LNCaP clone FGC (cell line): ENCODE data around the gene GLCE.

Experiments
- DNase-seq: peaks from one replicate; pipeline ENCODE4 v3.0.0-alpha.2; 2011; ENCODE audit warnings: low read depth
- H3K4me3 ChIP-seq: 2 replicates; pipeline ENCODE4 v1.5.1; 2011; ENCODE audit warnings: mild to moderate bottlenecking, low read depth, low read length, control low read depth
- TF ChIP-seq, protein P1 (sequence below): IDR thresholded peaks from 2 replicates; pipeline ENCODE4 v1.5.1; 2012; ENCODE audit warnings: mild to moderate bottlenecking; ENCODE audit not compliant: control insufficient read depth, insufficient read depth; ENCODE audit errors: extremely low read depth

Gene GLCE

GRCh38 chr15:69127306-69127705 is 33.1 kb upstream of the GLCE start:
- TF ChIP-seq, protein P1, sequence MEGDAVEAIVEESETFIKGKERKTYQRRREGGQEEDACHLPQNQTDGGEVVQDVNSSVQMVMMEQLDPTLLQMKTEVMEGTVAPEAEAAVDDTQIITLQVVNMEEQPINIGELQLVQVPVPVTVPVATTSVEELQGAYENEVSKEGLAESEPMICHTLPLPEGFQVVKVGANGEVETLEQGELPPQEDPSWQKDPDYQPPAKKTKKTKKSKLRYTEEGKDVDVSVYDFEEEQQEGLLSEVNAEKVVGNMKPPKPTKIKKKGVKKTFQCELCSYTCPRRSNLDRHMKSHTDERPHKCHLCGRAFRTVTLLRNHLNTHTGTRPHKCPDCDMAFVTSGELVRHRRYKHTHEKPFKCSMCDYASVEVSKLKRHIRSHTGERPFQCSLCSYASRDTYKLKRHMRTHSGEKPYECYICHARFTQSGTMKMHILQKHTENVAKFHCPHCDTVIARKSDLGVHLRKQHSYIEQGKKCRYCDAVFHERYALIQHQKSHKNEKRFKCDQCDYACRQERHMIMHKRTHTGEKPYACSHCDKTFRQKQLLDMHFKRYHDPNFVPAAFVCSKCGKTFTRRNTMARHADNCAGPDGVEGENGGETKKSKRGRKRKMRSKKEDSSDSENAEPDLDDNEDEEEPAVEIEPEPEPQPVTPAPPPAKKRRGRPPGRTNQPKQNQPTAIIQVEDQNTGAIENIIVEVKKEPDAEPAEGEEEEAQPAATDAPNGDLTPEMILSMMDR: no peak
- H3K4me3 ChIP-seq: no peak overlapping the region
- no peak for DNase-seq

GRCh38 chr15:69128667-69129311 is 31.6 kb upstream of the GLCE start:
- no peak overlapping the region for H3K4me3 ChIP-seq
- peak; percentile 56 for DNase-seq
- TF ChIP-seq, protein P1: no peak

GRCh38 chr15:69131362-69132220 is 28.8 kb upstream of the GLCE start:
- TF ChIP-seq, protein P1: no peak
- no peak overlapping the region for H3K4me3 ChIP-seq
- no peak for DNase-seq

GRCh38 chr15:69132430-69132829 is 28.0 kb upstream of the GLCE start:
- TF ChIP-seq, protein P1: no peak
- no peak for DNase-seq
- no peak overlapping the region for H3K4me3 ChIP-seq

- TF ChIP-seq, protein P1: no peak
- H3K4me3 ChIP-seq: no peak overlapping the region
- no peak for DNase-seq
These were observed 27.2 kb upstream of the GLCE start for GRCh38 chr15:69132977-69133861.

DNA sequence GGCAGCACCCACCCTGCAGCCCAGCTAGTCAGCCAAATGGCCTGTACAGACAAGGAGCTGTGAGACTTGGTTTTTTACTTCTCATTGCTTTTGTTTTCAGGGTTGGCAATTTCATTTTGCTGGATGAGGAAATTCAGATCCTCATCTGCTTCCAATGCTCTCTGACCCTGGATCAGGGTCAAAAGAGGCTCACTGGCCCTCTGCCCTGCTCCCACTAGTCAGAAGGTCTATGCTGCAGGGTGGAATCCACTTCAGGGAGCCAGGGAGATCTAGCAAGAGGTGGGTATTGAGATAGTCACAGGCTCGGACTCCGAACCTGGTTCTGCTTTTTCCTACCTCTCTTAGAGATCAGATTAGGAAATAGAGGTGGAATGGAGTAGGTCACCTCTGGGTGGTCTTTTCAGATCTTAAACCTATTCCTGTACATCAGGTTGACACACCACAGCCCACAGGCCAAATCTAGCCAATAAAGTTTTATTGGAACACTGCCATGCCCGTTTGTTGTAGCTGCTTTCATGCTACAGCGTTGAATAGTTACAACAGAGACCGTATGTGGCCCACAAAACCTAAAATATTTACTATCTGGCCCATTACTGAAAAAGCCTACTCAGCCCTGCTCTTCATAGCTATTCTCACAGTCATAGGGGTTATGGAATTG is 26.4 kb upstream of the GLCE start:
- no peak for DNase-seq
- no peak overlapping the region for H3K4me3 ChIP-seq
- TF ChIP-seq, protein P1: no peak
